Neuronal stem cell (in vitro differentiated cells): ENCODE data around the gene TSPEAR.
"Not testable (repeated sequence)": the region's sequence is repeated elsewhere in the genome, so short reads cannot be mapped to it uniquely, and the experiment has no call there.

Experiments
- DNase-seq: peaks from one replicate; pipeline ENCODE4 v3.0.0-alpha.2; 2013; ENCODE audit warnings: low spot score
- H2AFZ ChIP-seq: one replicate; pipeline ENCODE4 v1.6.1; 2013; ENCODE audit warnings: mild to moderate bottlenecking, low read length, inconsistent platforms
- H2AK5ac ChIP-seq: 2 replicates; pipeline ENCODE4 v1.6.1; 2013; ENCODE audit warnings: low read depth, mild to moderate bottlenecking, inconsistent platforms, low read length, moderate library complexity, mixed read lengths
- H2BK120ac ChIP-seq: 2 replicates; pipeline ENCODE4 v1.6.1; 2013; ENCODE audit warnings: low read depth, mild to moderate bottlenecking, inconsistent platforms, low read length, moderate library complexity, mixed read lengths
- H2BK12ac ChIP-seq: one replicate; pipeline ENCODE4 v1.6.1; 2013; ENCODE audit warnings: low read length, inconsistent platforms
- H2BK15ac ChIP-seq: 2 replicates; pipeline ENCODE4 v1.6.1; 2013; ENCODE audit warnings: mild to moderate bottlenecking, low read length, inconsistent platforms, mixed read lengths
- H2BK5ac ChIP-seq: one replicate; pipeline ENCODE4 v1.6.1; 2013; ENCODE audit warnings: inconsistent platforms, mild to moderate bottlenecking, low read length, moderate library complexity
- H3K14ac ChIP-seq: one replicate; pipeline ENCODE4 v1.6.1; 2013; ENCODE audit warnings: low read length, inconsistent platforms
- H3K18ac ChIP-seq: 2 replicates; pipeline ENCODE4 v1.6.1; 2013; ENCODE audit warnings: low read length, inconsistent platforms
- H3K23ac ChIP-seq: 2 replicates; pipeline ENCODE4 v1.6.1; 2013; ENCODE audit warnings: low read depth, mild to moderate bottlenecking, mixed read lengths, low read length, inconsistent platforms; ENCODE audit not compliant: poor library complexity
- H3K27ac ChIP-seq: replicated peaks from 3 replicates; pipeline ENCODE4 v1.5.1; 2013; ENCODE audit warnings: low read length, inconsistent platforms
- H3K27me3 ChIP-seq, 3 experiments: 2 replicates each; pipeline ENCODE4 v1.6.1; 2013; ENCODE audit warnings: low read length in 3 of 3, mild to moderate bottlenecking in 2 of 3, inconsistent platforms in 1 of 3, low read depth in 1 of 3, mixed read lengths in 1 of 3, moderate library complexity in 1 of 3; ENCODE audit not compliant: control insufficient read depth in 3 of 3, insufficient read depth in 3 of 3
- H3K36me3 ChIP-seq, 2 donors: replicated peaks in 1 of 2; 2 replicates each; pipeline ENCODE4 v1.6.1; 2013; ENCODE audit warnings: low read length in 2 of 2; ENCODE audit not compliant: control insufficient read depth in 2 of 2, insufficient read depth in 2 of 2
- H3K4ac ChIP-seq: 2 replicates; pipeline ENCODE4 v1.6.1; 2013; ENCODE audit warnings: inconsistent platforms, mild to moderate bottlenecking, low read length, moderate library complexity
- H3K4me1 ChIP-seq, 2 donors: 1 replicate in 1 of 2; 2 replicates in 1 of 2; pipeline ENCODE4 v1.6.1; 2013; ENCODE audit warnings: low read length in 2 of 2, low read depth in 1 of 2; ENCODE audit not compliant: control insufficient read depth in 2 of 2, insufficient read depth in 1 of 2
- H3K4me2 ChIP-seq: one replicate; pipeline ENCODE4 v1.6.1; 2013; ENCODE audit warnings: mild to moderate bottlenecking, low read length, inconsistent platforms; ENCODE audit not compliant: insufficient read depth, poor library complexity, severe bottlenecking
- H3K4me3 ChIP-seq, 2 donors: 2 replicates each; pipeline ENCODE4 v1.5.1; 2013; ENCODE audit warnings: low read length in 2 of 2, mild to moderate bottlenecking in 2 of 2, inconsistent platforms in 1 of 2, moderate library complexity in 1 of 2
- H3K79me1 ChIP-seq: one replicate; pipeline ENCODE4 v1.6.1; 2013; ENCODE audit warnings: low read depth, mild to moderate bottlenecking, inconsistent platforms, low read length, moderate library complexity
- H3K9ac ChIP-seq: one replicate; pipeline ENCODE4 v1.6.1; 2013; ENCODE audit warnings: mild to moderate bottlenecking, low read depth, low read length, inconsistent platforms; ENCODE audit not compliant: poor library complexity
- H3K9me3 ChIP-seq, 2 donors: replicated peaks in 1 of 2; 2 replicates each; pipeline versions ENCODE3 to v1.6.1; 2013; ENCODE audit warnings: low read length in 2 of 2, mild to moderate bottlenecking in 2 of 2, inconsistent platforms in 1 of 2, low read depth in 1 of 2, mixed read lengths in 1 of 2, moderate library complexity in 1 of 2; ENCODE audit not compliant: control insufficient read depth in 2 of 2, insufficient read depth in 1 of 2
- H4K8ac ChIP-seq: one replicate; pipeline ENCODE4 v1.6.1; 2013; ENCODE audit warnings: low read depth, mild to moderate bottlenecking, inconsistent platforms, low read length, moderate library complexity
- H4K91ac ChIP-seq: one replicate; pipeline ENCODE4 v1.6.1; 2013; ENCODE audit warnings: low read length, low read depth, mild to moderate bottlenecking, inconsistent platforms; ENCODE audit not compliant: poor library complexity
- WGBS, 2 donors: extraction: QIAGEN DNeasy Blood & Tissue Kit; methylation state at CpG; one replicate each; pipeline ENCODE4 v1.1.7; 2013; ENCODE audit warnings: missing lambda C conversion rate in 2 of 2, mixed read lengths in 1 of 2; ENCODE audit not compliant: insufficient read length in 2 of 2, insufficient replicate concordance in 1 of 2; ENCODE audit errors: extremely low coverage in 2 of 2; 5-methylcytosine and 5-hydroxymethylcytosine counted together

TSPEAR gene

GRCh38 chr21:44580231-44580821, 131.0 kb downstream of the TSPEAR start, which contains the start of gene KRTAP10-5:
KRTAP10-5 (minus strand) TSS chr21:44580604; CDS start chr21:44580578, 26 bp downstream.
- H3K4me3 ChIP-seq, H3K9ac ChIP-seq, H2BK120ac ChIP-seq, H3K27me3 ChIP-seq, H3K4me1 ChIP-seq, H2AFZ ChIP-seq, H2BK5ac ChIP-seq, H4K91ac ChIP-seq, H3K4me2 ChIP-seq, H4K8ac ChIP-seq, H3K79me1 ChIP-seq, H3K36me3 ChIP-seq, H3K27ac ChIP-seq, DNase-seq: not testable (repeated sequence)
- Histone ChIP-seq H3K14ac (peak within 1 kb of the TSS; percentile 51), H3K4ac (peak within 1 kb of the TSS; percentile 18), H3K23ac (peak within 1 kb of the TSS; percentile 70), H3K18ac (peak within 1 kb of the TSS; percentile 61), H2AK5ac (peak within 1 kb of the TSS; percentile 89), H2BK15ac (peak within 1 kb of the TSS; percentile 52), H3K9me3 (peaks cover 9 to 11% of the 10 kb centered on the region in 2 donors), H2BK12ac (peak within 1 kb of the TSS; percentile 35)
- no CpG with 5 or more reads among the region's 19 CpGs for WGBS, 2 donors

GRCh38 chr21:44579833-44580144, 131.6 kb downstream of the TSPEAR start:
- H3K9ac ChIP-seq: no peak overlapping the region
- peak overlapping the region; percentile 70 for H3K23ac ChIP-seq
- H3K9me3 ChIP-seq: peaks cover 9 to 11% of the 10 kb centered on the region in 2 donors
- peak overlapping the region; percentile 35 for H2BK12ac ChIP-seq
- H3K4me1 ChIP-seq: peaks cover 0 to 2% of the 10 kb centered on the region in 2 donors
- H3K79me1 ChIP-seq: no peaks in the 10 kb centered on the region
- no peak overlapping the region for H3K27ac ChIP-seq
- no peak overlapping the region for H2BK120ac ChIP-seq
- H3K36me3 ChIP-seq: no peaks in the 10 kb centered on the region
- peak overlapping the region; percentile 31 for H3K18ac ChIP-seq
- peak overlapping the region; percentile 18 for H3K4ac ChIP-seq
- peak overlapping the region; percentile 51 for H3K14ac ChIP-seq
- H3K27me3 ChIP-seq: peaks cover 0 to 4% (median 0%) of the 10 kb centered on the region in 3 experiments
- no peak overlapping the region for H4K91ac ChIP-seq
- no peak overlapping the region for H2BK5ac ChIP-seq
- peak overlapping the region; percentile 52 for H2BK15ac ChIP-seq
- no peak overlapping the region for H3K4me3 ChIP-seq
- no peak overlapping the region for H2AFZ ChIP-seq
- no CpG with 5 or more reads among the region's 7 CpGs for WGBS, 2 donors
- H2AK5ac ChIP-seq: peak overlapping the region; percentile 89
- no peak overlapping the region for H4K8ac ChIP-seq
- no peak overlapping the region for H3K4me2 ChIP-seq
- no peak for DNase-seq

DNA sequence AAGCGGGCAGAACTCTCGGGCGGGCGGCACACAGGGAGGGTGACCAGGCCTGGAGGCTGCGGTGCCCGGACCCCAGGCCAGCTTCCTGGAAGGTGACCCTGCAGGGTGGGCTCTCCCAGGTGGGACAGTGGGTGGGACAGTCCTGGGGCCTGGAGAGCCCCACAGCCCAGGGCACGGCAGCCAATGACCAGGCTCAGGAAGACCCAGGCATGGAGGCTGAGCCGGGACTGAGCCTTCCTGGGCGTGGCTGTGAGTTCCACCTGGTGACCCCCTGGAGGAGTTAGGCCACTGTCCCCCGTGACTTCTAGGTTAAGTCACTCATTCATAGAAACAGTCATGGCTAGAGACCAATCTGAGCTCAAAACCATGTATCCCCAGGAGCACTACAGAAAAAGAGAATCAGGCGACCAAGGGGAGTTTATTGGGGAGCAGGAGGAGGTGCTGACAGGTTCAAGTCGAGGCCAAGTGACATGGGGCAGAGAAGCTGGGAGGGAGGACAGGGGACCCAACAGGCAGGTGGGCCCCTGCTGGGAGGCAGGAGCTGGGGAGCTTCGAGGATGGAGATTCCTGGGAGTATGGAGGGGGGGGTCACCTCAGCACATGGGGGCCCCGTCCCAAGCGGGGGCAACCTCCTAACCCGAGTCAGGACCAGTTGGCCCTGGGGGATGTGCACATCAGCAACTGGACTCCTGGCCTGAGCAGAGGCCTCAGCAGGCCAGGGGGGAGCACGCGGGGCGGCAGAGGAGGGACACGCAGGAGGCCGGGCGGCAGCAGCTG, 132.1 kb downstream of the TSPEAR start:
- no peak overlapping the region for H2BK120ac ChIP-seq
- H3K36me3 ChIP-seq: no peaks in the 10 kb centered on the region
- H3K14ac ChIP-seq: peak overlapping the region; percentile 56
- no peak overlapping the region for H3K4me3 ChIP-seq
- H2BK15ac ChIP-seq: peak overlapping the region; percentile 52
- H2AFZ ChIP-seq: no peak overlapping the region
- H3K79me1 ChIP-seq: no peaks in the 10 kb centered on the region
- peak overlapping the region; percentile 18 for H3K4ac ChIP-seq
- WGBS, 2 donors: no CpG with 5 or more reads among the region's 22 CpGs
- no peak for DNase-seq
- no peak overlapping the region for H4K8ac ChIP-seq
- peak overlapping the region; percentile 35 for H2BK12ac ChIP-seq
- no peak overlapping the region for H2BK5ac ChIP-seq
- peak overlapping the region; percentile 31 for H3K18ac ChIP-seq
- H2AK5ac ChIP-seq: peak overlapping the region; percentile 89
- H4K91ac ChIP-seq: no peak overlapping the region
- H3K9ac ChIP-seq: no peak overlapping the region
- no peak overlapping the region for H3K4me2 ChIP-seq
- no peak overlapping the region for H3K27ac ChIP-seq
- H3K23ac ChIP-seq: no peak overlapping the region
- peaks cover 9 to 11% of the 10 kb centered on the region in 2 donors for H3K9me3 ChIP-seq
- peaks cover 0 to 3% (median 0%) of the 10 kb centered on the region in 3 experiments for H3K27me3 ChIP-seq
- H3K4me1 ChIP-seq: peaks cover 0 to 5% of the 10 kb centered on the region in 2 donors

GRCh38 chr21:44578371-44579055, 132.9 kb downstream of the TSPEAR start:
- Histone ChIP-seq H2BK12ac (no peak overlapping the region), H3K36me3 (no peaks in the 10 kb centered on the region), H3K9ac (no peak overlapping the region), H2AFZ (no peak overlapping the region), H4K8ac (no peak overlapping the region), H3K9me3 (peaks cover 9 to 11% of the 10 kb centered on the region in 2 donors), H3K14ac (no peak overlapping the region), H3K27ac (no peak overlapping the region), H3K4me2 (no peak overlapping the region), H3K4me3 (no peak overlapping the region), H2BK15ac (peak overlapping the region; percentile 67), H3K4ac (no peak overlapping the region), H3K27me3 (no peaks in the 10 kb centered on the region), H2BK5ac (no peak overlapping the region), H2AK5ac (peak overlapping the region; percentile 28), H4K91ac (no peak overlapping the region), H3K23ac (no peak overlapping the region), H3K18ac (peak overlapping the region; percentile 57), H3K4me1 (peaks cover 0 to 5% of the 10 kb centered on the region in 2 donors), H3K79me1 (no peaks in the 10 kb centered on the region), H2BK120ac (no peak overlapping the region)
- DNase-seq: no peak
- WGBS, 2 donors: no CpG with 5 or more reads among the region's 17 CpGs
